Endothelial cell of umbilical vein (primary cell): ENCODE measurements around the gene LYRM4.

ENCODE experiments used
- CTCF ChIP-seq, 2 donors: IDR thresholded peaks; 1 replicate in 1 of 2; 2 replicates in 1 of 2; pipeline ENCODE4 v1.5.1; 2011; ENCODE audit warnings: low read length in 2 of 2, mild to moderate bottlenecking in 2 of 2, moderate library complexity in 2 of 2, control low read depth in 1 of 2, inconsistent platforms in 1 of 2, low read depth in 1 of 2; ENCODE audit not compliant: insufficient read depth in 1 of 2; ENCODE audit errors: extremely low read depth in 1 of 2
- EZH2 ChIP-seq: IDR thresholded peaks from 2 replicates; pipeline ENCODE4 v1.6.1; 2012; ENCODE audit warnings: borderline replicate concordance, low read depth, mild to moderate bottlenecking, moderate library complexity, low read length, inconsistent platforms; ENCODE audit not compliant: severe bottlenecking
- FOS ChIP-seq: IDR thresholded peaks from 2 replicates; pipeline ENCODE4 v1.6.1; 2011; ENCODE audit warnings: mild to moderate bottlenecking, low read length, moderate library complexity, borderline replicate concordance; ENCODE audit not compliant: insufficient read depth
- GATA2 ChIP-seq: IDR thresholded peaks from 2 replicates; pipeline ENCODE4 v1.7.0; 2011; ENCODE audit warnings: low read depth, mild to moderate bottlenecking, moderate library complexity, mixed read lengths, low read length; ENCODE audit not compliant: insufficient read length, insufficient read depth
- JUN ChIP-seq: IDR thresholded peaks from 2 replicates; pipeline ENCODE4 v1.6.1; 2011; ENCODE audit warnings: borderline replicate concordance, low read depth; ENCODE audit not compliant: insufficient read length, insufficient read depth
- MAX ChIP-seq: IDR thresholded peaks from 2 replicates; pipeline ENCODE4 v1.6.1; 2011; ENCODE audit not compliant: insufficient read depth, insufficient read length
- MYC ChIP-seq: IDR thresholded peaks from one replicate; pipeline ENCODE4 v1.6.1; 2011; ENCODE audit warnings: mild to moderate bottlenecking, low read depth, low read length
- POLR2A ChIP-seq: IDR thresholded peaks from 2 replicates; pipeline ENCODE4 v1.6.1; 2012; ENCODE audit warnings: low read depth, mild to moderate bottlenecking, control low read depth, low read length
- POLR2AphosphoS5 ChIP-seq: IDR thresholded peaks from 2 replicates; pipeline ENCODE4 v1.6.1; 2012; ENCODE audit warnings: low read depth, mild to moderate bottlenecking, control low read depth, low read length, moderate library complexity; ENCODE audit not compliant: insufficient read depth

GRCh38 chr6:5063617-5064016, 197.1 kb downstream of the LYRM4 start:
- TF ChIP-seq POLR2A (no peak), CTCF (IDR thresholded peaks at IDR 0.05; ENCODE audit: extremely low read depth in 1 of 2, insufficient read depth in 1 of 2, low read depth in 1 of 2, low read length in 2 of 2) (no peak), POLR2AphosphoS5 (no peak), EZH2 (no peak), JUN (no peak), MAX (no peak), GATA2 (no peak), MYC (no peak), FOS (no peak)
